Measurements from ENCODE around the gene GABBR2. TPM values are rescaled to one million over a fixed set of nuclear protein-coding genes. Genes with fewer than 3 reads are reported as not detected.

The GABBR2 gene
- total RNA-seq, 4 donors from 2014 or later, result 0.32 to 1.7 TPM; not detected in 2

DNA sequence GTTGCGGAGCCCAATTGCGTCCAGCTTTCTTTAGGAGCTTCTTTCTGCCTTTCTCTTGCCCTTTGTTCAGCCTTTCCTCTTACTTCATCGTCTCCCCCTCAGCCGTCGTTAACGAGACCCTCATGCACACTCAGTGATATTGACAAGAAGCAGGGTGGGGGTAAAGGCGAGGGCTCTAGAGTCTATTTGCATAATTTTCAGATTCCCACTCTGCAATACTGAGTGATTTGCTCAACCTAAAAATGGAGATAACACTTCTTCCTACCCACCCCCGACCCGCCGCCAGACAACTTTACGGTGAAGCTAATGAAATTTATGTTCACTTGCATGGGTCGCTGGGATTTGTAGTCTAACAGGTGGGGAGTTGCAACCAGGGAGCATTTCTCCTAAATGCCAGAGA, 452.0 kb downstream of the GABBR2 start:
- no peak for DNase-seq (ENCODE audit: low spot score in 2 of 2)
- no peaks in the 10 kb centered on the region for H3K36me3 ChIP-seq
- H3K4me3 ChIP-seq, result peak overlapping the region; percentile 84
- peaks cover 44% of the 10 kb centered on the region for H3K4me1 ChIP-seq
- no peak for TF ChIP-seq EP300 (IDR thresholded peaks at IDR 0.05)
- TF ChIP-seq POLR2AphosphoS5 (IDR thresholded peaks at IDR 0.05), result no peak
- TF ChIP-seq, protein P1, sequence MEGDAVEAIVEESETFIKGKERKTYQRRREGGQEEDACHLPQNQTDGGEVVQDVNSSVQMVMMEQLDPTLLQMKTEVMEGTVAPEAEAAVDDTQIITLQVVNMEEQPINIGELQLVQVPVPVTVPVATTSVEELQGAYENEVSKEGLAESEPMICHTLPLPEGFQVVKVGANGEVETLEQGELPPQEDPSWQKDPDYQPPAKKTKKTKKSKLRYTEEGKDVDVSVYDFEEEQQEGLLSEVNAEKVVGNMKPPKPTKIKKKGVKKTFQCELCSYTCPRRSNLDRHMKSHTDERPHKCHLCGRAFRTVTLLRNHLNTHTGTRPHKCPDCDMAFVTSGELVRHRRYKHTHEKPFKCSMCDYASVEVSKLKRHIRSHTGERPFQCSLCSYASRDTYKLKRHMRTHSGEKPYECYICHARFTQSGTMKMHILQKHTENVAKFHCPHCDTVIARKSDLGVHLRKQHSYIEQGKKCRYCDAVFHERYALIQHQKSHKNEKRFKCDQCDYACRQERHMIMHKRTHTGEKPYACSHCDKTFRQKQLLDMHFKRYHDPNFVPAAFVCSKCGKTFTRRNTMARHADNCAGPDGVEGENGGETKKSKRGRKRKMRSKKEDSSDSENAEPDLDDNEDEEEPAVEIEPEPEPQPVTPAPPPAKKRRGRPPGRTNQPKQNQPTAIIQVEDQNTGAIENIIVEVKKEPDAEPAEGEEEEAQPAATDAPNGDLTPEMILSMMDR (IDR thresholded peaks at IDR 0.05), result no peak
- no peak for TF ChIP-seq POLR2A (IDR thresholded peaks at IDR 0.05)
- no peaks in the 10 kb centered on the region for H3K27me3 ChIP-seq
- peak overlapping the region; percentile 95 for H3K27ac ChIP-seq
- WGBS, result 7% methylated on average over 12 of the region's 12 CpGs
- no peaks in the 10 kb centered on the region for H3K9me3 ChIP-seq

DNA sequence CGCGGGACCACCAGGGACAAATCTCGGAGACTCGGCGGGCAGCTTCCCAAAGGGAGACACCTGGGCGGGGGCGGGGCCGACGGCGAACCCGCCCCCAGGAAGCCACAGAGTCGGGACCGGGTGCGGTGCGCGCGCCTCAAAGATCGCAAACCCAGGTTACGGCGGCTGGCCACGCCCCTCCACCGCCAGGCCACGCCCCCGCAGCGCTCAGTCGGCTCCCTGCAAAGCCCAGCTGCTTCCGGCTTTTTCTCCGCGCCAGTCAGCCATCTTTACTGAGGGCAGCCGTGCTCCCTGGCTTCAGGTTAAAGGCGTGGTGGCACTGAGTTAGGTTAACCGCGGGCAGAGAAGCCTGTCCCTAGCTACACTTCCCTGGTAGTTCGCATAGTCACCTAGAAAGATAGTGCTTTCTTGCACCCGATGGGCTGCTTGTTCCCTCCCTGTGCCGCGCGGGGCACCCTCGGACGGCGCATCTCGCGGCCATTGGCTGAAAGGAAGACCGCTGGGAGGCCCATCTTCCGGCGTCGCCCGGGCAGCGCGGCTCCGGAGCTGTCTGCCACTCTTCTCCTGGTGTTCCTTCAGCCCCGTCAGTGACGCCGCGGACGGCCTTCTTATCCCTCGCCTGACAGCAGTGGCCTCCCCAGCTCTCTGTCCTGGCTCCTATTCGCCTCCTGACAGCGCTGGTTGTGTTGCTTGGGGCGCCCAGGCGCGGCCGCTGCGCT, 453.0 kb downstream of the GABBR2 start, which contains the start of gene TBC1D2:
Gene TBC1D2 (minus strand): TSS at position 72 of the 719 bp plus-strand sequence. CDS start 108 bp downstream, outside the sequence.
- Histone ChIP-seq H3K9me3 (no peaks in the 10 kb centered on the region), H3K4me3 (peak within 1 kb of the TSS; percentile 84), H3K27me3 (no peaks in the 10 kb centered on the region), H3K36me3 (no peaks in the 10 kb centered on the region), H3K27ac (peak within 1 kb of the TSS; percentile 95), H3K4me1 (peaks cover 54% of the 10 kb centered on the region)
- TF ChIP-seq, protein P1 (IDR thresholded peaks at IDR 0.05), result no peak
- TF ChIP-seq EP300 (IDR thresholded peaks at IDR 0.05) (no peak), POLR2AphosphoS5 (IDR thresholded peaks at IDR 0.05) (peak in 2 of 3 donors; percentile 63 to 89), POLR2A (IDR thresholded peaks at IDR 0.05) (peak in 1 of 2 donors; percentile 56)
- DNase-seq (ENCODE audit: low spot score in 2 of 2), result peak; percentile 97
- WGBS, result under 1% methylated on average over 43 of the region's 64 CpGs

DNA sequence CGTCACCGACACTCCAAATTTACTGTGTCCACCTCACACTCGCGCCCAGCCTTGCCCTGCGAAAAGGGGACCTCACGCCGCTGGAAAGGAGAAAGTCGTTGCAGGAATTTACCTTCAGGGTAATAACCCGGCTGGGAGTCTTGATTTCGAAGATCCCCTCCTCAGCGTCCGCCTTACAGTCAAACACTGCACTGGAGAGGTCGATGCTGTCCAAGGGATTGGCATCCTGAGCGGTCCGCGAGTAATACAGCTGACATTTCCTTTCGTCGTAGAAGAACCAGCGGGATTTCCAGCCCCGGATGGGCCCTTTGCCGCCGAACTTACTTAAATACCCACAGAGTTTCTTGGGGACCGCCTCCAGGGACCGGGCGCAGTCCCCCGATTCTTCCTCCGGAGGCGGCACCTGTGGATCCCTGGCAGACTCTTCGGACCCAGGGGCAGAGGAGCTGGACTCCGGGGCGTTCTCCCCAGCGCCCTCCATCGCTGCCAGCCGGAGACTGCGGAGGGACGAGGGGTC, 453.6 kb downstream of the GABBR2 start:
- Histone ChIP-seq H3K27me3 (no peaks in the 10 kb centered on the region), H3K4me1 (peaks cover 59% of the 10 kb centered on the region), H3K9me3 (no peaks in the 10 kb centered on the region), H3K27ac (peak overlapping the region; percentile 95), H3K36me3 (peaks cover 5% of the 10 kb centered on the region), H3K4me3 (peak overlapping the region; percentile 84)
- WGBS, result 1% methylated on average over 23 of the region's 36 CpGs
- DNase-seq (ENCODE audit: low spot score in 2 of 2), result peak in 1 of 2 donors; percentile 67
- TF ChIP-seq EP300 (IDR thresholded peaks at IDR 0.05) (no peak), POLR2A (IDR thresholded peaks at IDR 0.05) (no peak), POLR2AphosphoS5 (IDR thresholded peaks at IDR 0.05) (no peak)
- TF ChIP-seq, protein P1 (IDR thresholded peaks at IDR 0.05), result no peak

DNA sequence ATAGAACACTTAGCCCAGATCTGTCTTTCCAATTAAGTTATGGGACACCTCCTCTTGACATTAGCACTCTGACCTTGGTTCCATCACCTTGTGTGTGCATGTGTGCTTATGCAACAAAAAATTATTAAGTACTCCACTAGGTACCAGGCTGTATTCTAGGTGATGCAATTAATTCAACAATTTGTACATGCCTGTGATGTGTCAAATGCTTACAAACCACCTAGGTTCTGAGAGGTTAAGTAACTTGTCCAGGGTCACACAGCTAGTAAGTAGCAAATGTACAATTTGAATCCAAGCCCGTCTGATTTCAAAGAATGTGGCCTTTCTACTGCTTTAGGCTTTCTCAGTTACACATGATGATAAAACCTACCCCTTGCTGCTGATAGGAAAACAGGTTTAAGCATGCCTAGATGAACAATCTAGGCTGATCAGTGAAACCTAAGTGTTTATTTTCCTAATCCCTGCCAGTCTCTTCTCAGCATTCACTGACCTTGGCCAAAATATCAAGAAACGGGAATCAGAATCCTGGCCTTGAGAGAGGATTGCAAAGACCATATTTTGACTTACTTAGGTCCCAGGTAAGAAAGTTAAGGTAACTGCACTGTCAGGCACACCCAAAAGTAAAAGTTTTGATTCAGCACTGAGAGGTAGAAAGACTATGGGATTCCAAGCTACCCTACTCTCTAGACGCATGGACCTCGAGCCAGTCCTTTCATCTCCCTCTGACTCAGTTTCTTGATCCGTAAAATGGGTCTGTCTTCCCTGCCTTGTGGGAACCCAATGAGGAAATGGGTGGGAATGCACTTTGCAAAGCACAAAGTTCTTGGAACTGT, 454.3 kb downstream of the GABBR2 start:
- Histone ChIP-seq H3K27ac (peak overlapping the region; percentile 95), H3K4me1 (peaks cover 66% of the 10 kb centered on the region)

More for the DNA sequence above, 454.3 kb downstream of the GABBR2 start:
- no peaks in the 10 kb centered on the region for H3K9me3 ChIP-seq
- WGBS, result 24% methylated on average over 5 of the region's 5 CpGs
- no peak for DNase-seq (ENCODE audit: low spot score in 2 of 2)
- TF ChIP-seq EP300 (IDR thresholded peaks at IDR 0.05), result no peak
- TF ChIP-seq, protein P1 (IDR thresholded peaks at IDR 0.05), result no peak
- TF ChIP-seq POLR2A (IDR thresholded peaks at IDR 0.05), result no peak
- no peak for TF ChIP-seq POLR2AphosphoS5 (IDR thresholded peaks at IDR 0.05)
- no peaks in the 10 kb centered on the region for H3K27me3 ChIP-seq
- H3K4me3 ChIP-seq, result peak overlapping the region; percentile 84
- peaks cover 6% of the 10 kb centered on the region for H3K36me3 ChIP-seq

All from suprapubic skin (tissue), 4 donors.